ENCODE measurements around the gene GSE1.

GSE1 gene

DNA sequence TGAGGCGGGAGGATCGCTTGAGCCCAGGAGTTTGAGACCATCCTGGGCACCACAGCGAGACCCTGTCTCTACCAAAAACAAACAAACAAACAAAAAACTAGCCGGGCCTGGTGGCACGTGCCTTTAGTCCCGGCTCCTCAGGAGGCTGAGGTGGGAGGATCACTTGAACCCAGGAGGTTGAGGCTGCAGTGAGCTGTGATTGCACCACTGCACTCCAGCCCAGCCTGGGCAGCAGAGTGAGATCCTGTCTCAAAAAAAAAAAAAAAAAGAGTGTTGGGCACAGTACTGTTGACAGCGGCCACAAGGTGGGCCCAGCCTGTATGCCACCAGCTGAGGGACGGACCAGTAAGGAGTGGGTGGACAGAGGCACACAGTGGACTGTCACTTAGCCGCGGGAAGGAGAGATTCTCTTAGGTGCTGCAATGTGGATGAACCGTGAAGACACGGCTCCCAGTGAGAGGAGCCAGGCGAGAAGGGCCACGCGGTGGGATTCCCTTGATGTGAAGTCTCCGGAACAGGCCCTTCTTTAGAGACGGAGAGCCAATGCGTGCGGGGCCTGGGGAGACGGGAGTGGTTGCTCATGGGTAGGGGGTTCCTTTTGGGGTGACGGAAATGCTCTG is 31.1 kb downstream of the GSE1 start:
- TF ChIP-seq POLR2A (IDR thresholded peaks at IDR 0.05; ENCODE audit: extremely low read depth, insufficient read length) (no peak), MYC (IDR thresholded peaks at IDR 0.05; ENCODE audit: low read depth, low read length) (no peak)
- TF ChIP-seq, protein P1, sequence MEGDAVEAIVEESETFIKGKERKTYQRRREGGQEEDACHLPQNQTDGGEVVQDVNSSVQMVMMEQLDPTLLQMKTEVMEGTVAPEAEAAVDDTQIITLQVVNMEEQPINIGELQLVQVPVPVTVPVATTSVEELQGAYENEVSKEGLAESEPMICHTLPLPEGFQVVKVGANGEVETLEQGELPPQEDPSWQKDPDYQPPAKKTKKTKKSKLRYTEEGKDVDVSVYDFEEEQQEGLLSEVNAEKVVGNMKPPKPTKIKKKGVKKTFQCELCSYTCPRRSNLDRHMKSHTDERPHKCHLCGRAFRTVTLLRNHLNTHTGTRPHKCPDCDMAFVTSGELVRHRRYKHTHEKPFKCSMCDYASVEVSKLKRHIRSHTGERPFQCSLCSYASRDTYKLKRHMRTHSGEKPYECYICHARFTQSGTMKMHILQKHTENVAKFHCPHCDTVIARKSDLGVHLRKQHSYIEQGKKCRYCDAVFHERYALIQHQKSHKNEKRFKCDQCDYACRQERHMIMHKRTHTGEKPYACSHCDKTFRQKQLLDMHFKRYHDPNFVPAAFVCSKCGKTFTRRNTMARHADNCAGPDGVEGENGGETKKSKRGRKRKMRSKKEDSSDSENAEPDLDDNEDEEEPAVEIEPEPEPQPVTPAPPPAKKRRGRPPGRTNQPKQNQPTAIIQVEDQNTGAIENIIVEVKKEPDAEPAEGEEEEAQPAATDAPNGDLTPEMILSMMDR (IDR thresholded peaks at IDR 0.05; ENCODE audit: low read depth, low read length): no peak
- TF ChIP-seq, protein P2, sequence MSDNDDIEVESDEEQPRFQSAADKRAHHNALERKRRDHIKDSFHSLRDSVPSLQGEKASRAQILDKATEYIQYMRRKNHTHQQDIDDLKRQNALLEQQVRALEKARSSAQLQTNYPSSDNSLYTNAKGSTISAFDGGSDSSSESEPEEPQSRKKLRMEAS (IDR thresholded peaks at IDR 0.05; ENCODE audit: low read depth, low read length): no peak
- no peak for DNase-seq (ENCODE audit: low read depth)

DNA sequence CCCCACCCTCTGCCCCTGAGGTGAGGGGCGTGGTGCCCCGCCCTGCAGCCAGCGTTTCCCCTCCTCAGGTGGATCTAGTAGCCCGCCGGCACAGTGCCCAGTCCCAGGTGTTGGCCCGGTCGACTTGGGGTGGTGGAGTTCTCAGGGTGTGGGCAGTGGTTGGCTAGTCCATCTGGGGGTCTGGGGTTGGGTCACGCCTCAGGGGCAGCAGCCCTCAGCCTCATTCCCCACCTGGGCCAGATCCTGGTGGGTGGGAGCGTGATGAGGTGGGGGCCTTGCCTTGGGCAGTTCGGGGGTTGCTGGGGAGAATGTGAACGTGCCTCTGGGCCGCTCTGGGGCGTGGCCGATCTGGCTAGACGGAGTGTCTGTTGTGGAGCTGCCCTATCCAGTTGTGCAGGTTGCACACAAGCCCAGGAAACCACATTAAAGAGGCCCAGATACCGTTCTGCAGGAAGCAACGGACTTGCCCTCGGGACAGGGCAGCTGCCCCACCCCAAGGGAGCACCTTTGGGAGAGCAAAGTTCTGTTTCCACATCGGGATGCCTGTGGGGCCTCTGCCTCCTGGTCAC is 32.0 kb downstream of the GSE1 start:
- DNase-seq (ENCODE audit: low read depth): no peak
- TF ChIP-seq POLR2A (IDR thresholded peaks at IDR 0.05; ENCODE audit: extremely low read depth, insufficient read length) (no peak), MYC (IDR thresholded peaks at IDR 0.05; ENCODE audit: low read depth, low read length) (no peak)
- TF ChIP-seq, protein P2 (IDR thresholded peaks at IDR 0.05; ENCODE audit: low read depth, low read length): no peak
- TF ChIP-seq, protein P1 (IDR thresholded peaks at IDR 0.05; ENCODE audit: low read depth, low read length): no peak
- no peak overlapping the region for H3K4me3 ChIP-seq (ENCODE audit: low read depth, low read length)

More for the DNA sequence above, 31.1 kb downstream of the GSE1 start:
- H3K4me3 ChIP-seq (ENCODE audit: low read depth, low read length): no peak overlapping the region

DNA sequence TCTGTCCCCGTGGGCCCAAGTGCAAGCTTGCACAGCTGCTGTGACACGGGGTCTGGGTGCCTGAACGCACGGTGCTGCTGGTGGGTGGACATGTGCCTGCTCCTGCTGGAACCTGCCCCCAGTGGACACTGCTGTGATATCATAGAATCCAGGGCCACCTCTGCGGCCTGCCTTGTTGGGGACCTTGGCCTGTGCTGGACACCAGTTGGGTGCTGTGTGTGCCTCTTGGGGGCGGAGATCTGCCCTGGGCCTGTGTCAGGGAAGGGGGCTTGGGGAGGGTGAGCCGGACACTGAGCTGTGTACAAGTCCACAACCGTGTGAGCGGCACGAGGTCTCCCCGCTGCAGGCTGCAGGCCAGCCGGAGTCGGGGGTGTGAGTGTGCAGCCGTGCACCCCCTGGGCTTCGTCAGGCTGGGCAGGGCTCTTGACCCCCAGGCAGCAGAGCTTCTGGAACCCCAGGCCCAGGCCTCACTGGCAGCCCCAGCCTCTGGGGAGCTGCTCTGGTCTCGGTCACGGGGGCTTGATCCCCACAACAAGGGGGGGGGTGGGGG is 33.3 kb downstream of the GSE1 start:
- H3K4me3 ChIP-seq (ENCODE audit: low read depth, low read length): no peak overlapping the region
- no peak for DNase-seq (ENCODE audit: low read depth)
- TF ChIP-seq, protein P1 (IDR thresholded peaks at IDR 0.05; ENCODE audit: low read depth, low read length): no peak
- TF ChIP-seq, protein P2 (IDR thresholded peaks at IDR 0.05; ENCODE audit: low read depth, low read length): no peak
- TF ChIP-seq MYC (IDR thresholded peaks at IDR 0.05; ENCODE audit: low read depth, low read length) (no peak), POLR2A (IDR thresholded peaks at IDR 0.05; ENCODE audit: extremely low read depth, insufficient read length) (no peak)

DNA sequence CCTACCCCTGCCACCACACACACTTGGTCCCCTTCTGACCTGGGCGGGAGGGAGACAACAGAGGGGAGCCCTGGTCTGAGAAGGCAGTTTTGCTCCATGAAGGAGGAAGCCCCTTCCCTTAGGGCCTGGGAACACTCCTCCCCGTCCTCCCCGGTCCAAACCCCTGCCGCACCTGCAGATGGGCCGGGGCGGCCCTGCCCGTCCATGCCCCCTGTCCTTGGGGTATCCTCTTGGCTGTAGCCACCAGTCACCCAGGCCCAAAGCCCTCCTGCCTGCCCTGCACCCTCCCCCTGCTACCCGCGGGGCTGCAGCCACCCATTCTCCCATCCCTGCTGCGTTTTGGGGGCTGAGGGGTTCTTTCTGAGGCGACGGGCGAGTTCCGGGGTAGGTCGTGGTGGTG is 33.9 kb downstream of the GSE1 start:
- DNase-seq (ENCODE audit: low read depth): no peak
- TF ChIP-seq MYC (IDR thresholded peaks at IDR 0.05; ENCODE audit: low read depth, low read length) (no peak), POLR2A (IDR thresholded peaks at IDR 0.05; ENCODE audit: extremely low read depth, insufficient read length) (no peak)
- TF ChIP-seq, protein P1 (IDR thresholded peaks at IDR 0.05; ENCODE audit: low read depth, low read length): no peak
- TF ChIP-seq, protein P2 (IDR thresholded peaks at IDR 0.05; ENCODE audit: low read depth, low read length): no peak
- H3K4me3 ChIP-seq (ENCODE audit: low read depth, low read length): no peak overlapping the region

DNA sequence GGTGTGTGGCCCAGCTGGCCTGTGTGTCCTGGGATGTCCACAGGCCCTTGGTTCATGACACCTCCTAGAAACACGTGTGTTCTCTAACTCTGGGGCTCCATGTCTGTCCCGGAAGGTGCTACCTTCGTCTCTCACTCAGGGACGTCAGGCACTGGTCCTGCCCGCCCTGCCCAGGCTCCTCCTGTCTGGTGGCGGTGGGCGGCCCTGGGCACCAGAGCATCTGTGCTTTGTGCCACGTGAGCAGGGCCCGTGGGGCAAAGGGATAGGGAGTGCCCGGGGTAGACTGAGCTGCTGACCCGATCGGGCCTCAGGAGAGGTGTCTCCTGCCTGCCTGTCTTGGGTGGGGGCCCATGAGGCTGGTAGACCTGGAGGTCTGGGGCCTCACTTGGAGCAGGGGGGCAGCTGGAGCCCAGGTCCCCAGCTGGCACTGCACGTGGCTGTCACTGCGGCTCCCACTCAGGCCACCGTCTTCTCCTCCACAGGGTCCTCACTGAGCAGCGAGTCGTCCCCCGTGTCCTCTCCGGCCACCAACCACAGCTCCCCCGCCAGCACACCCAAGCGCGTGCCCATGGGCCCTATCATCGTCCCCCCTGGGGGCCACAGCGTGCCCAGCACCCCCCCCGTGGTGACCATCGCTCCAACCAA is 35.1 kb downstream of the GSE1 start:
- H3K4me3 ChIP-seq (ENCODE audit: low read depth, low read length): no peak overlapping the region
- no peak for DNase-seq (ENCODE audit: low read depth)
- TF ChIP-seq, protein P1 (IDR thresholded peaks at IDR 0.05; ENCODE audit: low read depth, low read length): no peak
- TF ChIP-seq, protein P2 (IDR thresholded peaks at IDR 0.05; ENCODE audit: low read depth, low read length): no peak

All from NB4 (cell line).